Activated CD4-positive, alpha-beta T cell treated with anti-CD3 and anti-CD28 coated beads for 24 hours (primary cell): Measurements from ENCODE around the gene CADM4.
"Not testable (repeated sequence)": the region's sequence is repeated elsewhere in the genome, so short reads cannot be mapped to it uniquely, and the experiment has no call there.

Experiments used
- DNase-seq, 2 donors: peaks; one replicate each; pipeline ENCODE4 v3.0.0-alpha.2; 2020; ENCODE audit warnings: low read depth in 2 of 2

CADM4 gene

DNA sequence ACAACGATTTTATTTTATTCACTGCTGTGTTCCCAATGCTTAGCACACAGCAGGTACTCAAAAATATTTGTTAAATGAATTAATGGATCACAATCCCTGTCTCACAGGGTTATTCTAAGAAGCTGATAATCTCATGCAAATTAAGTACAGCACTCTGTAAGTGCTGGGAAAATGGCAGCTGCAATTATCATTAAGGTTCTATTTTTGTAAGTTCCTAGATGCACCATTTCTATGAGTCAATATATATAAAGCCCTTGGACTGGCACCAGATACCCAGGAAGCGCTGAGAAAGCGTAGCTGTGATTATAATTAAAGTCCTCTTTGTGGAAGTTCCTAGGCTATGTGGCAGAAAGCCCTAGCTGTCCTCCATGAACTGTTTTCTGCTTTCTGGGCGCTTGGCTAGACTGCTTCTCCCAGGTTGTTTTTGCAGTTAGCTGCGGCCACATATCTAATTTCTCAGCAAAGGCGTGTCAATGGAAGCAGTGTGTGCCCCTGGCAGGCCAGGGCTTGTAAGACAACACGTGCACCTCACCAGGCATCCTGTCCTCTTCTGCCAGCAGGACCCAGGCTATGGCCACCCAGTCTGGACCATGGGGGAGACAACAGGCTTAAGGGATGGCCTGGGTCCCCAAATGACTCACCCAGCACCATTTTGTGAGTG lies 33.0 kb downstream of the CADM4 start:
- DNase-seq, result no peak

DNA sequence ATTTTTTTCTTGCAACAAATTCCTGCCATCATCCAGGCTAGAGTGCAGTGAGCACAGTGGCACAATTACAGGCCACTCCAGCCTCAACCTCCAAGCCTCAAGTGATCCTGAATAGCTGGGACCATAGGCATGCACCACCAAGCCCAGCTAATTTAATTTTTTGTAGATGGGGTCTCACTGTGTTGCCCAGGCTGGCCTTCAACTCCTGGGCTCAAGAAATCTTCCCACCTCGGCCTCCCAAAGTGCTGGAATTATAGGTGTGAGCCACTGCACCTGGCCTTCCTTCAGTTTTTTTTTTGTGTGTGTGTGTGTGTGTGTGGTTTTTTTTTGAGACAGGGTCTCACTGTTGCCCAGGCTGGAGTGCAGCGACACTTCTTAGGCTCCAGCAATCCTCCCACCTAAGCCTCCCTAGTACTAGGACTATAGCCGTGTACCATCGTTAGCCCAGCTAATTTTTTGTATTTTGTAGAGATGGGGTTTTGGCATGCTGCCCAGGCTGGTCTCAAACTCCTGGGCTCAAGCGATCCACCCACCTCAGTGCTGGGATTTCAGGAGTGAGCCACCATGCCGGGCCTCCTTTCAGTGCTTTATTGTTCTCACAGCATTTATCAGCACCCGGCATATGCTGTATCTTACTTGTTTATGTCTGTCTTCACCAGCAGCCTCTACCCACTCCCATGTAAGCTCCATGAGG lies 33.6 kb downstream of the CADM4 start:
- DNase-seq, result no peak

DNA sequence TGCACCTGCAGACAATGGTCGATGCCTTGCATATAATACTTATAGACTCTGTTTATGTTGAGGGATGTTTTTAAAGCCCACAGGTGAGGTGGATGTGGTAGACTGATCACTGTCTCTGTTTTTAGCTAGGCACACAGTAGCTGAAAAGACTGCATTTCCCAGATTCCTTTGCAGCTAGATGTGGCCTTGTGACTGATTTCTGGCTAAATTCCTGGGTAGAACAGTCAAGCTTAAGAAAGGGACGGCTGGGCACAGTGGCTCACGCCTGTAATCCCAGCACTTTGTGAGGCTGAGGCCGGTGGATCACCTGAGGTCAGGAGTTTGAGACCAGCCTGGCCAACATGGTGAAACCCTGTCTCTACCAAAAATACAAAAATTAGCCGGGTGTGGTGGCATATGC lies 39.3 kb downstream of the CADM4 start:
- DNase-seq, result not testable (repeated sequence)

DNA sequence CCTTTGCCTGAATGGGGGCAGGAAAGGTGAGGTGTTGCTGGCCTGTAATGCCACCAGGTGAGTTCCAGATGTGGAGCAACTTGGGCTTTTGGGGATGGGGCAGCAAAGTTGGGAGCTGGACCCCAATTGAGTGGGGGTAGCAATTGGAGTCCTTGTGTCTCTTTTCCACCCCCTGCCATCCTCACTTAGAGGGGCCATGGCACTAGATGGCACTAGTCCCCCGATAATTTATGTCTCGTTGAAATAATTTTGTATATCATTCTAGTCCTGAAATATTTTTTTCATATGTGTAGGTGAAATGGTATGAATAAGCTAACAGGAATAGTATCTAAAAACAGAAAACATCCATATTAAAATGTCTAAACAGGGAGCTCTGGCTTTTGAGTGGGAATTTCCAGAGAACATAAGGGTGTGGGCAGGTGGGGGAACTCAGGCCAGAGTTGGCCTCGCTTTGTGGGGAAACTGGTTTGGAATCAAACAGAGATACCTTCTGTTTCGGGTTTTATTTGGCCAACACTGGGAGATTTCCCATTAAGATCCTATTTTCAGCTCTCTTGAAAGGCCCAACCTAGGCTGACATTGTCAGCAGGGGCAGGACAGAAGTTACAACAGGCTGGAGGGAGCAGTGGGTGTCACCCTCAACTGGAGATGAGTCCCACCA lies 39.9 kb downstream of the CADM4 start:
- DNase-seq, result no peak

DNA sequence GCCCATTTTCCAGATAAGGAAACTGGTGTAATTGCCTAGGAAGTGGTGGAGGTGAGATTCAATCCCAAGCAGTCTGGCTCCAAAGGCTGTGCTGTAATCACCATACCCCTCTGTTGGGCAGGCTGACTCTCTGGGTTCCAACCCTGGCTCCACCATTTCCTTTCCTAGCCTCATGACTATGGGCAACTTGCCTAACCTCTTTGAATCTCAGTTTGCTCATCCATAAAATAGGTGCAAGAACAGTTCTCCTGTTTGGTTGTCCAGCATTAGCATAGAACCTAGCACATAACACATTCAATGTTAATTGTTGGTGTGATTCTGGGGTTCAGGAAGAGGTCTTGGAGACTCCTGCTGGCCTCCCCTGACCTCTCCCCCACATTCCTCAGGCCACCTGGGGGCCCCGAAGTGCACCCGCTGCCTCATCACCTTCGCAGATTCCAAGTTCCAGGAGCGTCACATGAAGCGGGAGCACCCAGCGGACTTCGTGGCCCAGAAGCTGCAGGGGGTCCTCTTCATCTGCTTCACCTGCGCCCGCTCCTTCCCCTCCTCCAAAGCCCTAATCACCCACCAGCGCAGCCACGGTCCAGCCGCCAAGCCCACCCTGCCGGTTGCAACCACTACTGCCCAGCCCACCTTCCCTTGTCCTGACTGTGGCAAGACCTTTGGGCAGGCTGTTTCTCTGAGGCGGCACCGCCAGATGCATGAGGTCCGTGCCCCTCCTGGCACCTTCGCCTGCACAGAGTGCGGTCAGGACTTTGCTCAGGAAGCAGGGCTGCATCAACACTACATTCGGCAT lies 41.0 kb downstream of the CADM4 start:
- no peak for DNase-seq

DNA sequence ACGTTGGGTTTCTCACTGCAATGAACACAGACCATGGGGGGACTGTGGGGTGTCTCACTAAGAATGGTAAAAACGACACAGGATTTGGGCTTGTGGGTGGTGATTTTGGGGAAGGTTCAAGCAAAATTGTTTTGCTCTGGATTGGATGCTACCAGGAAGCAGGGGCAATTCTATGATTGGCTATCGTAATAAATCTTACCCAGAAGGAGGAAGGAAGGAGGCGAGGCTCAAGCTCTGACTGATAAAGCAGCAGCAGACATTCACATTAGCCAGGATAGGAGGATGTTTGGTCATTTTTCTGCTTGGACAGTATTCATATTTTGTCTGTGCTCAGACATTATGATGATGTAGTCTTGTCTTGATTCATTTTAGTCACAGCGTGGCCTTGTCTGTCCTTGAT lies 41.8 kb downstream of the CADM4 start:
- DNase-seq, result no peak

DNA sequence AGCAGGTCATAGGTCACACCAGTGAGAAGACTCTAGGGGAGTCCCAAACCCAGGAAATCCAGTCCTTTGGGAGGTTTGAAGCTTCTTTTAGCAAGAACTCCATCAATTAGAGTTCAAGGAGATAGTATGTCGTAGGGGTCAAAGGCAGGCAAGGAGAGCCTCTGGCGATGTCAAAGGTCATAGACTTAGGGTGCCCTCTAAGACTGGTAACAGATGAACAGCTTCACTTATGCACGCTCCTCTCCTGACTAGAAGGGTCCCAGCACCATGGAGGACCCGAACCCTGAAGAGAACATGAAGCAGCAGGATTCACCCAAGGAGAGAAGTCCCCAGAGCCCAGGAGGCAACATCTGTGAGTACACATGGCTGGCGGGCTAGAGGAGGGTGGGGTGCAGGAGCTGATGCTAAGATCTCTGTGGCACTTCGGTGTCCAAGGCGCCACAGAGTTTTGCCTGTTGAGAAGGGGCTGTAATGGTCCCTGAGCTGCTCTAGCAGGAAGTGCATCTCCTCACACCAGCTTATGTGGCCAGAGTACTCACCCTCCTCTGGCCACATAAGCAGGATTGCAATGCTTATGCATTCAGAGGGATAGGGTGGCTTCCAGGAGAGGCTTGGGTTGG lies 42.7 kb downstream of the CADM4 start:
- no peak for DNase-seq

DNA sequence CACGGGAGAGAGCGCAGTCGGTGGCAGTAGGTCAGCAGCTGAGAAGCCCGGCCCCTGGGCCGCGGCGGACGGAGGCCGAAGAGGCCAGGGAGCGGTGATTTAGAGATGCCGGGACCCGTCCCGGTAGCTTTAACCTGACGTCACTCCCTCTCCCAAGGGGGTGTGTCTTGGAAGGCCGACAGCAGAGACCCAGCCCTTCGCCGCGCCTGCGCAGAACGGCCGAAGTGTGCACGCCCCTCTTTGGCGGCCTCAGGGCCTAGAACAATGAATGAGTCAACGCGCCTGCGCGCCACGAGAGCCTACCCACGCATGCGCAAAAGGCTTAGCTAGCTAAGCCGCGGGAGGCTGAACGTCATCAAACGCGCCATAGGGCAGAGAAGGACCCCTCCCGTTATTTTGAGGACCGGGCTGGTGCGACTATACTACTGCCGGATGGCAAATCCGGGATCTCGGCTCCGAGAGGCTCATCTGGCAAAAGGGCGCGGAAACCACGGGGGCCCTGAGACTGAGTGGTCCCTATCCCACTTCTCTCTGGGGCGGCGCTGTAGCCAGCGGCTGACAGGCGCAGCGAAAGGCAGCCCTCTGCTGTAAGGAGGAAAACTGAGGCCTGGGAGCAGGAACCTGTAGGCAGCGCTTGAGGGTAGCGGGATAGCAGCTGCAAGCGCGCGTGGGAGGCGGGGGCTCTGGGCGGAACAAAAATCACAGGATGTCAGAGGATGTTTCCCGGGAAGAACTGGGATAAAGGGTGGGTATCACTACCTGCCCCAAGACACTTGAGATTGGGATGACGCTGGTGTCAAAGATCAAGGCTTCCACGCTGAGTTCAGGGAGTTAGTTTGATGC lies 43.4 kb downstream of the CADM4 start, which contains the start of the genes IRGQ and ZNF576:
Gene IRGQ (minus strand): TSS at position 136 of the 843 bp plus-strand sequence. CDS start 796 bp downstream, outside the sequence.
Gene ZNF576 (plus strand): TSS at position 597 of the 843 bp plus-strand sequence. CDS start 514 bp downstream, outside the sequence.
- DNase-seq, result peak; percentile 99 to 100

DNA sequence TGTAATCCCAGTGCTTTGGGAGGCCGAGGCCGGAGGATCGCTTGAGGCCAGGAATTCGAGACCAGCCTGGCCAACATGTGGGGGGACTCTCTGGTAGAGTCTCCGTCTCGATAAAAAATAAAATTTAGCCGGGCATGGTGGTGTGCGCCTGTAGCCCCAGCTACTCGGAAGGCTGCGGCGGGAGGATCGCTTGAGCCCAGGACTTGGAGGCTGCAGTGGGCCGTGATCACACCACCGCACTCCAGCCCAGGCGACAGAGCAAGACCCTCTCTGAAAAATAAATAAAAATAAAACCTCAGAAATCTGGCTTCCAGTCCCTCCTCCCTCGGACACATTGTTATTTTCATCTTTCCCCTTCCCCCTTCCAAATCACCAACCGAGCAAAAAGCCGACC lies 44.0 kb downstream of the CADM4 start:
- no peak for DNase-seq

DNA sequence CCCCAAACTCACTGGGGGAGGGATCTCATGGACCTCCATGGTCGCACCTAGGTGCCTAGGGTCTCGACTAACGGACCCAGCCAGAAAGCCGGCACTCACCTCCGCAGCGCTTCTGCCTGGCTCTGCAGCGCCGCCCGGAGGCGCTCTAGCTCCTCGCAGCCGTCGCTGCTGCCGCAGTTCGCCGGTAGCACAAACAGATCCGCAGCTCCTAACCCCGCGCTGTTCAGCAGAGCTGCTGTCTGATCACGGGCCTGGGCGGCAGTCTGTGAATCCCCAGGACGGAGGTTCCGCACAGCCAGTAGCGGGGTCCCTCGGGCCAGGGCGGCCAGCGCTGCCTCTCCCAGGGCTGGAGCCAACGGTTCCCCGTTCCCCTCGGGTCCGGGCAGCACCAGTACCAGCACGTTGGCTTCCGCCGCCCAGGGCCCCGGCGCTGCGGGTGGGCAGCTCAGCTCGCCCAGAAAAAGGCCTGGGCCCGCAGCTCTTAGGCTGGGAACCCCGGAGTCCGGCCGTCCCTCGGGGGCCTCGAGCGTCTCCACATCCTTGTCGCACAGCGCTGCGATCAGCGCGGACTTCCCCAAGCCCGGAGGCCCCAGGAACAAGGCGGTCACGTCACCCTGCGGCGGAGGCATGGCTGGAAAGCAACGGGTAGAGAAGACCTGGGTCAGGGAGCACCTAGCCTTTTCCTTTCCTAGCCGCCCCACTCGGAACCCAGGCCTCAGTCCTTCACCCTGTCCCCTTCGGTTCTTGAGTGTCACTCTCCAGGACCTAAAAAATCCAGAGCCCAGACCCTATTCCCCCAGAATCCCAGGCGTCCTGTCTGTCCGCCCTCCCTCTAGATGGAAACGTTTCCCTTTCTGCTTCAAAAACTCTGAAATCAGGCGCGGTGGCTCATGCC lies 44.7 kb downstream of the CADM4 start:
- peak; percentile 47 to 56 for DNase-seq

DNA sequence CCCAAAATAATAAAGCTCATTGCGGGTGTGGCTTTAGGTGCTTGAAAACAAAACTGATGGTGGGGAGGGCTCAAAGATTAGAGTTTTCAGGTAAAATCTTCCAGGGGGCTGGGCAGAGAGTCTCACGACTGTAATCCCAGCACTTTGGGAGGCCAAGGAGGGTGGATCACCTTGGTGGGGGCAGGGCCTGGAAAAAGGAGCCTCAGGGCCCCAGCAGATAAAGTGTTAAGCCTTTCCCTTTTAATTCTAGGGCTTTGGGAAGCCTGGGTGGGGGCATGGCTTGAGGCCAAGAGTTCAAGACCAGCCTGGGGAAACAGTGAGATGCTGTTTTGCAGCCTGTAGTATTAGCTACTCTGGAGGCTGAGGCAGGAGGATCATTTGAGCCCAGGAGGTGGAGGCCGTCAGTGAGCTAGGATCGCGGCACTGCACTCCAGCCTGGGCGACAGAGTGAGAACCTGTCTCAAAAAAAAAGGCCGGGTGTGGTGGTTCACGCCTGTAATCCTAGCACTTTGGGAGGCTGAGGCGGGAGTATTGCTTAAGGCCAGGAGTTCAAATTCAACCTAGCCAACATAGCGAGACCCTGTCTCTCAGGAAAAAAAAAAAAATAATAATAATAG lies 45.5 kb downstream of the CADM4 start:
- no peak for DNase-seq

DNA sequence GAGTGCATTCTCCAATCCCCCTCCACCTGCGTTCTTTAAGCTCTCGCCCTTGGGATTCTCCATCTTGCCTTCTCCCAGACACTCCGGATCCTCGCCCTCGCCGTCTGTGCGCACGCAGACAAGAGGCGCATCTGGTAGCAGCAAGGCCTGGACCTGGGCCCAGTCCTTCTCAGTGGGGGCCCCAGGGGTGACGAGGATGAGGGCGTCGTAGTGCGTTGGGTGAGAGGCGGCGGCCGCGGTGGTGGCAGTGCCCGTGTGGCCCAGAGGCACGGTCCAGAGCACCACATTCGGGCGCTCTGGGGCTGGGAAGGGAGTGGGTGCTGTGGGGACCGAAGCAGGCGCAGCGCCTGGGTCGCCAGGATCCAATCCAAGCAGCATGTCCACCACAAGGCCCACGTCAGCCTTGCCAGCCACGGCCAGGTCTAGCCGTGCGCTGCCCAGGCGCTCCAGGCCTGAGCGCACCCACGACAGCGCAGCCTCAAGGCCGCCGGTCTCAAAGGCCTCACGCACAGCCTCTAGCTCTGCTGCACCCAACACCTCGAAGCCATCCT lies 46.8 kb downstream of the CADM4 start:
- DNase-seq, result no peak

DNA sequence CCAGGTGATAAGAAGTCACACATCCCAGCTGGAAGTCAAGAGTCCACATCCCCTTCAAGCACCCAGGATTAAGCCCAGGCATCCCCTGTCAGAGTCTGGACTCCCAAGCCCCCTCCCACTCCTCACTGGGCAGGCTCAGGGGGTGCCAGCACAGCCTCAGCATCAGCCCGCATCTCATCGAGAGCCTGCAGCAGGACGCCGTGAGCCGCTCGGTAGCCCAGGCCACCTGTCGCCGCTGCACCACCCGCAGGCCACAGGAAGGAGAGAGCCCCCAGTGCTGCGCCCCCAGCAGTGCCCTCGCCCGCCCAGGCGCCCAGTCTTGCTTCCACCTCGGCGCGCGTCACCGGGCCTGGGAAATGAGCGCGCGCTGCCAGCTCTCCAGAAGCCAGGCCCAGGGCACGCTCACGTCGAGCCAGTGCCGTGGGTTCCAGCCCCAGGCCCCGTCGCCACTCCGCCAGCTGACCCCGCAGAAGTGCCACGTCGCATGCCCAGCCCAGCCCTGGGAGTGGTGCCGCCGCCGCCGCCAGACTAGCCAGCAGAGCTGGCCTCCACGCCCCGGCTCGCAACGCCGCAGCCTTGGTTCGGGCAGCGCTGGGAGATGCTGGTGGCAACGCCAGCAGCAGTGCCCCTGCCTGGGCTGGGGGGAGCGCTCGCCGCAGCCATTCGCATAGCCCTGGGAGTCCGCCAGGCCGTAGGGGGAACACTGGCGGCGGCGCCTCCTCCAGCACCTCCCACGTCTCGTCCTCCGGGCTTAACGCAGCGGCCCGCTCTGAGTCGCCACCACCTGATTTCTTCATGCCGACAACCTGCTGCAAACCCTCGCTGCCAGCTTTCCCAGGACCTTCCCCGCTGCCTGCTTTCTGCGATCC lies 47.5 kb downstream of the CADM4 start:
- DNase-seq, result no peak

DNA sequence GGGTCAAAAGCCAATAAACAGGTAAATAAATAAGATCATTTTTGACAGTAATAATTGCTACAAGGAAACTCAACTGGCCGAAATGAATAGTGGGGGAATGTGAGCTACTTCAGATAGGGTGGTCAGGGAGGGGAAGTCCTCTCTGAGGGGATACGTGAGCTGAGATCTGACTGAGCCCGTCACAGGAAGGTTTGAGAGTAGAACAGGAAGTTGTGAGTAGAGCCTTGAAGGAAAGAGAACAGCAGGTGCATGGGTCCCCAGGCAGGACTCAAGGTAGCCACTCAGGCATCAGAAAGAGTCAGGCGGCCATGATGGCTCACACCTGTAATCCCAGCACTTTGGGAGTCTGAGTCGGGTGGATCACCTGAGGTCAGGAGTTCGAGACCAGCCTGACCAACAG lies 50.0 kb downstream of the CADM4 start:
- DNase-seq, result no peak

DNA sequence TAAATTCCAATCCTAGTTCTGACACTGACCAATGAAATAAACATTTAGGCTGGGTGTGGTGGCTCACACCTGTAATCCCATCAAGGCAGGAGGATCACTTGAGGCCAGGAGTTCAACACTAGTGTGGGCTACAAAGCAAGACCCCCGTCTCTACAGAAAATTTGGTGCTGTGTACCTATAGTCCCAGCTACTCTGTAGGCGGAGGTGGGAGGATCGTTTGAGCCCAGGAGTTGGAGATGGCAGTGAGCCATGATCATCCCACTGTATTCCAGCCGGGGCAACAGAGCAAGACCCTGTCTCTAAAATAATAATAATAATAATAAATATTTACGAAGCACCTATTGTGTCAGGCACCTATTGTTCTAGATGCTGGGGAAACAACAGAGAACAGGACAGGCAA lies 50.4 kb downstream of the CADM4 start:
- DNase-seq, result no peak

DNA sequence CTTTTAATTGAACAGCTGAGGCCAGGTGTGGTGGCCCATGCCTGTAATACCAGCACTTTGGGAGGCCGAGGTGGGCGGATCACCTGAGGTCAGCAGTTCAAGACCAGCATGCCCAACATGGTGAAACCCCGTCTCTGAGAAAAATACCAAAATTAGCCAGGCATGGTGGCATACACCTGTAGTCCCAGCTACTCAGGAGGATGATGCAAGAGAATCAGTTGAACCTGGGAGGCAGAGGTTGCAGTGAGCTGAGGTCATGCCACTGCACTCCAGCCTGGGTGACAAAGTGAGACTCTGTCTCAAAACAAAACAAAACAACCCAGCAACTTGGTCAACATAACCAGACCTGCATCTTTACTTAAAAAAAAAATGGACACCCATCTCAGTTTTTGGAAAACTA lies 52.6 kb downstream of the CADM4 start:
- not testable (repeated sequence) for DNase-seq

DNA sequence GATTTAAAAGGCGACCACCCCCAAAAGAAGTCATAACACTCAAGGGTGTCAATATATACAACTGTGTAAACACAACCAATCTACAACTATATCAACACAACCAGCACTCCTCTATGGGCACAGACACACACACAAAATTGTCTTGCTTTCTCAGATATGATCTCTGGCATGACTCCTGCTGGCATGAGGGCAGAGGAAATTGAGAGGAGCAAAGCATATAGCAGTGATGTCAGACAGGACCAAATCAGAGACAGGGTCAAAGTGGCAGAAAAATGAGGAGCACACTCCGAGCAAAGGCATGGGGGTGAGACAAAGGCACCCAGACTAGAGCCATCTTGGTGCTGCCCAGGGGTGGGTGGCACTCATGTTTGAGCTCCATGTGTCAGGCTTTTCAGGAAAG lies 53.3 kb downstream of the CADM4 start:
- DNase-seq, result no peak

DNA sequence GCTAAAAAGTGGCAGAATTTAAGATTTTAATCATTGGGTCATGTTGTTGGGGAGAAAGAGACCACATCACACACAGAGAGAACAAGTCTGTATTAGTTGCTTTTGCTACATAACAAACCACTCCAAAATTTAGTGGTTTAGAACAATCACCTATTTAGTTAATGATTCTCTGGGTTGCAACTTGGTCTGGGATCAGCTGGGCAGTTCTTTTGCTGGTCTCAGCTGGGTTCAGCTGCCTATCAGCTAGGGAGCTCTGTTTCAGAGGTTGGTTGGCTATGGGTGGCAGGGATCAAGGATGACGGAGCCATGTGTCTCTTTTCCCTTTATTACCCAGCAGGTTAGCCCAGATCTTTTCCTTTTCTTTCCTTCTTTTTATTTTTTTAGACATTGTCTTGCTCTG lies 55.2 kb downstream of the CADM4 start:
- no peak for DNase-seq
